Lower leg skin (tissue), 4 donors: ENCODE measurements around the gene MYD88. TPM values are rescaled to one million over a fixed set of nuclear protein-coding genes. Genes with fewer than 3 reads are reported as not detected.

Experiments used
- DNase-seq, 2 donors: peaks; one replicate each; pipeline ENCODE4 v3.0.0-alpha.2; 2019; ENCODE audit warnings: low spot score in 2 of 2
- H3K4me3 ChIP-seq: fragments of 200-600 bp; sonication (generic); 2 replicates; pipeline ENCODE4 v1.5.1; 2017; ENCODE audit warnings: mild to moderate bottlenecking, low read depth; ENCODE audit not compliant: poor library complexity, severe bottlenecking
- POLR2A ChIP-seq, 2 donors: fragments of 450-650 bp; IDR thresholded peaks; one replicate each; pipeline ENCODE4 v1.6.1; 2016 to 2017; ENCODE audit warnings: antibody characterized with exemption in 2 of 2, mild to moderate bottlenecking in 1 of 2, moderate library complexity in 1 of 2
- WGBS, 2 donors: methylation state at CpG; one replicate each; pipeline ENCODE4 v1.1.5; 2018; 5-methylcytosine and 5-hydroxymethylcytosine counted together
- intact Hi-C: fragments of 100-400 bp; cut with DNase I; formaldehyde crosslinking; loops from one replicate; pipeline ENCODE4 v1.15.0; 2023; ENCODE audit warnings: low total_unique reads
- total RNA-seq, 4 donors: library from RNA; depleted of rRNA; stranded (reverse); fragments of >200 nt; gene quantifications; one replicate each; pipeline ENCODE4 v1.1.0, GENCODE V29; 2016
- TF ChIP-seq, protein P1 (sequence below), 3 donors: fragments of 450-650 bp; IDR thresholded peaks; one replicate each; pipeline ENCODE4 v1.5.1; 2016; ENCODE audit warnings: antibody characterized with exemption in 3 of 3, mild to moderate bottlenecking in 3 of 3, moderate library complexity in 2 of 3

Gene MYD88
- total RNA-seq, 4 donors from 2014 or later, result 22.9 to 32.2 (median 23.6) TPM

DNA sequence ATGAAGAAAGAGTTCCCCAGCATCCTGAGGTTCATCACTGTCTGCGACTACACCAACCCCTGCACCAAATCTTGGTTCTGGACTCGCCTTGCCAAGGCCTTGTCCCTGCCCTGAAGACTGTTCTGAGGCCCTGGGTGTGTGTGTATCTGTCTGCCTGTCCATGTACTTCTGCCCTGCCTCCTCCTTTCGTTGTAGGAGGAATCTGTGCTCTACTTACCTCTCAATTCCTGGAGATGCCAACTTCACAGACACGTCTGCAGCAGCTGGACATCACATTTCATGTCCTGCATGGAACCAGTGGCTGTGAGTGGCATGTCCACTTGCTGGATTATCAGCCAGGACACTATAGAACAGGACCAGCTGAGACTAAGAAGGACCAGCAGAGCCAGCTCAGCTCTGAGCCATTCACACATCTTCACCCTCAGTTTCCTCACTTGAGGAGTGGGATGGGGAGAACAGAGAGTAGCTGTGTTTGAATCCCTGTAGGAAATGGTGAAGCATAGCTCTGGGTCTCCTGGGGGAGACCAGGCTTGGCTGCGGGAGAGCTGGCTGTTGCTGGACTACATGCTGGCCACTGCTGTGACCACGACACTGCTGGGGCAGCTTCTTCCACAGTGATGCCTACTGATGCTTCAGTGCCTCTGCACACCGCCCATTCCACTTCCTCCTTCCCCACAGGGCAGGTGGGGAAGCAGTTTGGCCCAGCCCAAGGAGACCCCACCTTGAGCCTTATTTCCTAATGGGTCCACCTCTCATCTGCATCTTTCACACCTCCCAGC is 2.9 kb downstream of the MYD88 start:
- TF ChIP-seq, protein P1, sequence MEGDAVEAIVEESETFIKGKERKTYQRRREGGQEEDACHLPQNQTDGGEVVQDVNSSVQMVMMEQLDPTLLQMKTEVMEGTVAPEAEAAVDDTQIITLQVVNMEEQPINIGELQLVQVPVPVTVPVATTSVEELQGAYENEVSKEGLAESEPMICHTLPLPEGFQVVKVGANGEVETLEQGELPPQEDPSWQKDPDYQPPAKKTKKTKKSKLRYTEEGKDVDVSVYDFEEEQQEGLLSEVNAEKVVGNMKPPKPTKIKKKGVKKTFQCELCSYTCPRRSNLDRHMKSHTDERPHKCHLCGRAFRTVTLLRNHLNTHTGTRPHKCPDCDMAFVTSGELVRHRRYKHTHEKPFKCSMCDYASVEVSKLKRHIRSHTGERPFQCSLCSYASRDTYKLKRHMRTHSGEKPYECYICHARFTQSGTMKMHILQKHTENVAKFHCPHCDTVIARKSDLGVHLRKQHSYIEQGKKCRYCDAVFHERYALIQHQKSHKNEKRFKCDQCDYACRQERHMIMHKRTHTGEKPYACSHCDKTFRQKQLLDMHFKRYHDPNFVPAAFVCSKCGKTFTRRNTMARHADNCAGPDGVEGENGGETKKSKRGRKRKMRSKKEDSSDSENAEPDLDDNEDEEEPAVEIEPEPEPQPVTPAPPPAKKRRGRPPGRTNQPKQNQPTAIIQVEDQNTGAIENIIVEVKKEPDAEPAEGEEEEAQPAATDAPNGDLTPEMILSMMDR (IDR thresholded peaks at IDR 0.05), result no peak
- TF ChIP-seq POLR2A (IDR thresholded peaks at IDR 0.05), result no peak
- peak in 1 of 2 donors; percentile 59 for DNase-seq
- H3K4me3 ChIP-seq, result no peak overlapping the region
- intact Hi-C loops, result no loop called here
- WGBS, 2 donors, result 88 to 93% methylated on average over 7 of the region's 7 CpGs

DNA sequence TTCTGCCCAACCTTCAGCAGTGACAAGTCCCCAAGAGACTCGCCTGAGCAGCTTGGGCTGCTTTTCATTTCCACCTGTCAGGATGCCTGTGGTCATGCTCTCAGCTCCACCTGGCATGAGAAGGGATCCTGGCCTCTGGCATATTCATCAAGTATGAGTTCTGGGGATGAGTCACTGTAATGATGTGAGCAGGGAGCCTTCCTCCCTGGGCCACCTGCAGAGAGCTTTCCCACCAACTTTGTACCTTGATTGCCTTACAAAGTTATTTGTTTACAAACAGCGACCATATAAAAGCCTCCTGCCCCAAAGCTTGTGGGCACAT is 3.5 kb downstream of the MYD88 start:
- peak in 1 of 2 donors; percentile 61 for DNase-seq
- H3K4me3 ChIP-seq, result no peak overlapping the region
- TF ChIP-seq, protein P1 (IDR thresholded peaks at IDR 0.05), result no peak
- no peak for TF ChIP-seq POLR2A (IDR thresholded peaks at IDR 0.05)
- intact Hi-C loops, result no loop called here
- 95 to 96% methylated on average over 2 of the region's 2 CpGs for WGBS, 2 donors

DNA sequence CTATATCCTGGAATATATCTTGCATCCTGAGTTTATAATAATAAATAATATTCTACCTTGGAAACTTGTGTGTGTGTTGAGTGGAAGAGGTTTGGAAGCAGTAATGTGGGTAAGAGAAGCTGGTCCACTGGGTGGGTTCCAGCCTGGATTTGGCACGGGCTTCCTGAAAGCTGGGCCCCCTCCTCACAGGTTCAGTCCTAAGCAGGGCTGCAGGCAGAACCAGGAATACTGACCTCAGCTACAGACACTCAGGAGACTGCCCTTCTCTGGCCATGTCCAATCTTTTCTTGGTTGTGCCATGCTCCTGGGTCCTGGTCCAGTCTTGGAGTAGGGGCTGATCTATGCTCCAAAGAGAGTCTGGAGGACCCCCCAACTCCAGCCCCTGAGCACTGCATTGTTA is 4.5 kb downstream of the MYD88 start:
- intact Hi-C loops, result no loop called here
- peak in 1 of 2 donors; percentile 64 for DNase-seq
- no peak for TF ChIP-seq POLR2A (IDR thresholded peaks at IDR 0.05)
- TF ChIP-seq, protein P1 (IDR thresholded peaks at IDR 0.05), result no peak
- WGBS, 2 donors, result 86 to 100% methylated on average over 1 of the region's 1 CpG
- no peak overlapping the region for H3K4me3 ChIP-seq

DNA sequence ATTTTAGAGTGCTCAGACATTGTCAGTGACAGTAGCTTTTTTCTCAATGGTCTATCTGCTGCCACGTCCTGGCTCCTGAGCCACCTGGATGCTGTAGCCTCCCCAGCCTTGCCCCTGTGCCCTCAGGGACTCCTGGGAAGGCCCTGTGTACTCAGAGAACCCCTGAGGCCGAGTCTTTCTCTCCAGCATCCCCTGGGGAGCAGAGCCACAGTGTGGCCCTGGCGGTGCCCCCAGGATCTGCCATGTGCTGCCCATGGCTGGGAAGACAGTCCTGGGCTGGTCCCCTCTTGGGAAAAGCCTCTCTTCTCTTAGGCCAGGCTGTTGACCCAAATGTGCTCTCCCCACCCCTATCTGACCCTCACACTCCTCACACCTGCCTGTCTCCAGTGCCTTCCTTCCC is 5.0 kb downstream of the MYD88 start:
- 76 to 85% methylated on average over 3 of the region's 3 CpGs for WGBS, 2 donors
- no peak for TF ChIP-seq POLR2A (IDR thresholded peaks at IDR 0.05)
- TF ChIP-seq, protein P1 (IDR thresholded peaks at IDR 0.05), result no peak
- no peak overlapping the region for H3K4me3 ChIP-seq
- peak in 1 of 2 donors; percentile 20 for DNase-seq
- intact Hi-C loops, result no loop called here

DNA sequence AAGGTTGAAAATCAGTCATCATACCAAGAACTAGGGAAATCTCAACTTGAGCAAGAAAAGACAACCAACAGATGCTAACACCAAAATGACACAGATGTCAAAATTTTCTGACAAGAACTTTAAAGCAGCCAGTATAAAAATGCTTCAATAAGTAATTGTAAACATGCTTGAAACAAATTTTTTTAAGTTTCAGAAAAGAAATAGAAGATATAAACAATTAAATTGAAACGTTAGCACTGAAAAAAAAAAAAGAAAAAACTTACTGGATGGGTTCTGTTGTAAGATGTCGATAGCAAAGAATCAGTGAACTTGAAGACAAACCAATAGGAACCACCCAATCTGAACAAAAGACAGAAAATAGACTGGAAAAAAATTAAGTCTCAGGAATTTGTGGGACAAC is 8.0 kb downstream of the MYD88 start:
- H3K4me3 ChIP-seq, result no peak overlapping the region
- no peak for DNase-seq
- 94 to 95% methylated on average over 2 of the region's 2 CpGs for WGBS, 2 donors
- intact Hi-C loops, result no loop called here
- TF ChIP-seq, protein P1 (IDR thresholded peaks at IDR 0.05), result no peak
- TF ChIP-seq POLR2A (IDR thresholded peaks at IDR 0.05), result no peak

DNA sequence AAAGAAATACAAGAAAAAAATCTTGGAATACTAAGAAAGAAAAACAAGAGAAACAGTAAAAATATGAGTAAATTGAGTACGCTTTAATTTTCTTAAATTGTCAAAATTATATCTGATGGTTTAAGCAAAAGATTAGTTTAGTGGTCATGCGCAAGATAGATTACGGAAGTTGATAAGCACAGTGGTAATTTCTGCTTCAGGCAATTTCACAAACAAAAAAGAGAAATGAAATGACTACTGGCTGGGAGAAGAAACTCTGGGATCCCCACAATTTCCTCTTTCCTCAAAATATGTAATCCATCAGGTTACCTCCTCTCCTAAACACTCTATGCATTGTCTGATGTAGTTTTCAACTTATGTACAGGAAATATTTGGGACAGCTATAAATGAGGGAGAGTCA is 9.0 kb downstream of the MYD88 start:
- TF ChIP-seq POLR2A (IDR thresholded peaks at IDR 0.05), result no peak
- TF ChIP-seq, protein P1 (IDR thresholded peaks at IDR 0.05), result no peak
- DNase-seq, result no peak
- WGBS, 2 donors, result 80 to 97% methylated on average over 3 of the region's 3 CpGs
- intact Hi-C loops, result no loop called here
- no peak overlapping the region for H3K4me3 ChIP-seq
